NCI-H128 (cell line): ENCODE results near the gene TCF7.

Source experiments
- DNase-seq: peaks from one replicate; lab custom pipeline; 2025; ENCODE audit not compliant: unreplicated experiment; lab: John Stamatoyannopoulos, UW

TCF7 gene

GRCh38 chr5:134174841-134175839 is 60.7 kb downstream of the TCF7 start:
- DNase-seq, result peak; percentile 19

- no peak for DNase-seq
These were observed 61.5 kb downstream of the TCF7 start for GRCh38 chr5:134175921-134176510.

- peak; percentile 63 for DNase-seq
These were observed 62.3 kb downstream of the TCF7 start, which contains the start of gene SKP1 for GRCh38 chr5:134176511-134177368. SKP1 (minus strand) TSS chr5:134176950; CDS start chr5:134174022, 2,928 bp downstream.

DNA sequence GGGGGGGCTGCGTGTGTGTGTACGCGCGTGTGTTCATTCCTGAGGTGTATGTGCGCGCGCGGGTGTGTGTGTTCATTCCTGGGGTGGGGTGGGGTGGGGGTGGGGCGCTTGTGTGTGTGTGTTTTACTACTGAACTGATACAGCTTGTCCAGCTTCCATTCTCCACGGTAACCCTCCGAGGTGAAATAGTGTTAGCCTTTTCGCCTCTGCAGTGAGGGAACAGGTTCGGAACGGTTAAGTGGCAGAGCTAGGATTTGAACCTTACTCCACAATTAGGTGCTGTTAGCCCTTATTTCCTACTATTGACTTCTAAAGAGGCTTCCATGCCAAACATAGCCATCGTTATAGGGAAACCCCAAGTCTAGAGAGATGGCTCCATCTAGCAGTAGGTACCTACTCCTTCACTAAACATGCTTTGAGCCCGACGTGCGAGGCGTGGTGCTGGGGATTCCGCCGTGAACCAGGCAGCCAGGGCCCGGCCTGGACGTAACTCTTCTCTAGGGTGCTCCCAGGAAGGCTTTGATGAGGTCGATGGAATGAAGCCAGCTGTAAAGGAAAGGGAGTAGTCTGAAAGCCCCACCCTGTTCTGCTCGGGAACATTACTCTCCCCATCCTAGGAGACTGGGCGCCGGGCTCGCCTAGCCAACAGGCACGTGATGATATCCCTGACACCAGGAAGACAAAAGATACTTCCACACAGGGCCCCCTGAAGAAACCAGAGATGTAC is 63.1 kb downstream of the TCF7 start:
- no peak for DNase-seq

DNA sequence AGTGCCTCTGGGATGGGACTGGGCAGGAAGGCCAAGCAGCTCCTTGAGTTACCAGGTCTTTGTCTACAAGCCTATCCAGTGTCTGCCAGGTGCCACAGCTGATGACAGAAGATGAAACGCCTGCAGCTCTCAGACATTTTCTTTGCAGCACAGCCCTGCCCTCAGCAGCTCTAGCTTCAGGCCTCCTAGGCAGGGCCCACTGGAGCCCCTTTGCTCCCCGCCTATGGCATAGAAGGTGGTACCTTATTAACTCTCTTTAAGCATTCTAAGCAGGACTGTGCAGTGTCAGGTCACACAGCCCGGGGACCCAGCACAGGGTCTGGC is 63.6 kb downstream of the TCF7 start:
- DNase-seq, result no peak

- DNase-seq, result no peak
These were observed 69.0 kb downstream of the TCF7 start for GRCh38 chr5:134183481-134183880.

GRCh38 chr5:134184155-134185135 is 70.0 kb downstream of the TCF7 start:
- DNase-seq, result no peak

GRCh38 chr5:134188092-134188491 is 73.6 kb downstream of the TCF7 start:
- DNase-seq, result no peak

DNA sequence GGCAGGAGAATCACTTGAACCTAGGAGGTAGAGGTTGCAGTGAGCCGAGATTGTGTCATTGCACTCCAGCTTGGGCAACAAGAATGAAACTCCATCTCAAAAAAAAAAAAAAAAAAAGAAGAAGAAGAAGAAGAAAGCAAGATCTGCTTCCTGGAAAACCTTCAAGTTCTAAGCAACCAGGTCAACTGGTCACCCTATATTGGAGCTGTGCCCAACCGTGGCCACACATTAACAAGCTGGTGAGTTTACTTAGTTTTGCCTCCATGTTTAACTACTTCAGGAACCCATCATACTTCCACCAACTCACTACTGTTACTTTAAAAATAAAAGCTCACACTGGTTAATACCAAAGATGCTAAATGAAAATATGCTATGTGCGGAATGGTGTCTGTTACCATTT is 74.5 kb downstream of the TCF7 start:
- DNase-seq, result no peak

DNA sequence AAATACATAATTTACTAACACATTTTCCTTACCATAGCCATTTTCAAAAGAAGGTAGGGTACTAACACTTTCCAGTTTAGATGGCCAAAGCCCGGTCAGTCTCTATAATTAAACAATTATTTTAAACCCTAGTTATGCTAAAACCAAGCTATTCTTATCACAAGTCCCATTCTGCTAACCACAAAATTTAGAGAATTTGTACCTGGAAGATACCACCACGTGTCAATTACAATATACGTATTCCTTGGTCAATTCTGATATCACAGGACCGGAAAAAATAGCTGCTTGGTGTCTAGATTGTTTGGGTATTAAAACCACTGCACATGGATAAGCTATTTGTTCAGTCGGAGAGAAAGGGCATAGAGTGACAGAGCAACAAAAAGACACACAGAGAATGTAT is 81.2 kb downstream of the TCF7 start:
- no peak for DNase-seq
